WTC11 (cell line): ENCODE measurements around the gene PRKAR1B. TPM values are rescaled to one million over a fixed set of nuclear protein-coding genes. Genes with fewer than 3 reads are reported as not detected.

Experiments used
- ATAC-seq: fragments of 200-7000 bp; cut with Tn5 transposase; 2 replicates; pipeline ENCODE4 v1.10.0; 2021; ENCODE audit warnings: mild to moderate bottlenecking, moderate library complexity
- CTCF ChIA-PET: fragments of 300-600 bp; sonication (Branson Sonifier 250); formaldehyde crosslinking; loops from one replicate; lab custom pipeline; 2021; ENCODE audit warnings: antibody characterized with exemption; lab: Charles Lee
- POLR2A ChIA-PET: fragments of 350-600 bp; sonication (Branson Sonifier 250); formaldehyde crosslinking; loops from one replicate; lab custom pipeline; 2021; ENCODE audit warnings: antibody characterized with exemption; lab: Charles Lee
- DNase-seq: peaks from one replicate; pipeline ENCODE4 v3.0.0; 2021; ENCODE audit warnings: low spot score
- H3K27ac Mint-ChIP-seq: 2 replicates; pipeline ENCODE4 v1.8.0; 2021; ENCODE audit warnings: mixed read lengths
- H3K27me3 Mint-ChIP-seq: 2 replicates; pipeline ENCODE4 v1.8.0; 2021; ENCODE audit warnings: low read depth, mild to moderate bottlenecking, moderate library complexity, mixed read lengths
- H3K36me3 Mint-ChIP-seq: 2 replicates; pipeline ENCODE4 v1.8.0; 2021; ENCODE audit warnings: mixed read lengths
- H3K4me1 Mint-ChIP-seq: 2 replicates; pipeline ENCODE4 v1.8.0; 2022; ENCODE audit warnings: mixed read lengths
- H3K4me3 Mint-ChIP-seq: 2 replicates; pipeline ENCODE4 v1.8.0; 2021; ENCODE audit warnings: mild to moderate bottlenecking, moderate library complexity, mixed read lengths
- H3K9me3 Mint-ChIP-seq: 2 replicates; pipeline ENCODE4 v1.8.0; 2021; ENCODE audit warnings: mixed read lengths
- AR ChIP-seq: fragments of 250-450 bp; sonication (Bioruptor Pico); IDR thresholded peaks from 2 replicates; pipeline ENCODE4 v1.9.0; 2021; ENCODE audit warnings: mild to moderate bottlenecking
- CBFB ChIP-seq: sonication (generic); formaldehyde crosslinking; IDR thresholded peaks from 2 replicates; pipeline ENCODE4 v1.8.1; 2022; ENCODE audit warnings: mild to moderate bottlenecking, low read depth, missing genetic modification reagents
- CREM ChIP-seq: sonication (generic); formaldehyde crosslinking; IDR thresholded peaks from 2 replicates; pipeline ENCODE4 v1.8.1; 2022; ENCODE audit warnings: mild to moderate bottlenecking, missing genetic modification reagents, moderate library complexity
- E2F5 ChIP-seq: sonication (generic); formaldehyde crosslinking; IDR thresholded peaks from 2 replicates; pipeline ENCODE4 v1.8.1; 2022; ENCODE audit warnings: mild to moderate bottlenecking, moderate library complexity, missing genetic modification reagents
- ELF4 ChIP-seq: sonication (generic); formaldehyde crosslinking; IDR thresholded peaks from 2 replicates; pipeline ENCODE4 v1.8.1; 2022; ENCODE audit warnings: low read depth, mild to moderate bottlenecking, moderate library complexity, missing genetic modification reagents
- ERG ChIP-seq: fragments of 250-450 bp; sonication (Bioruptor Pico); IDR thresholded peaks from 2 replicates; pipeline ENCODE4 v1.8.0; 2021; ENCODE audit warnings: mild to moderate bottlenecking
- ESRRA ChIP-seq: sonication (generic); formaldehyde crosslinking; IDR thresholded peaks from 2 replicates; pipeline ENCODE4 v1.8.1; 2022; ENCODE audit warnings: mild to moderate bottlenecking, missing genetic modification reagents, borderline replicate concordance
- FOXK1 ChIP-seq: sonication (generic); formaldehyde crosslinking; IDR thresholded peaks from 2 replicates; pipeline ENCODE4 v1.8.0; 2022; ENCODE audit warnings: mild to moderate bottlenecking, moderate library complexity, missing genetic modification reagents
- FOXP1 ChIP-seq: sonication (generic); formaldehyde crosslinking; IDR thresholded peaks from 2 replicates; pipeline ENCODE4 v1.8.0; 2022; ENCODE audit warnings: missing genetic modification reagents, mild to moderate bottlenecking, moderate library complexity, borderline replicate concordance
- GABPB1 ChIP-seq: sonication (generic); formaldehyde crosslinking; IDR thresholded peaks from 2 replicates; pipeline ENCODE4 v1.8.1; 2023; ENCODE audit warnings: mild to moderate bottlenecking, missing genetic modification reagents
- HMGXB4 ChIP-seq: sonication (generic); formaldehyde crosslinking; IDR thresholded peaks from 2 replicates; pipeline ENCODE4 v1.8.1; 2023; ENCODE audit warnings: mild to moderate bottlenecking, moderate library complexity, missing genetic modification reagents
- IRF2 ChIP-seq: sonication (generic); formaldehyde crosslinking; IDR thresholded peaks from 2 replicates; pipeline ENCODE4 v1.8.0; 2022; ENCODE audit warnings: low read depth, missing genetic modification reagents, borderline replicate concordance
- JUN ChIP-seq: sonication (generic); formaldehyde crosslinking; IDR thresholded peaks from 2 replicates; pipeline ENCODE4 v1.8.0; 2023; ENCODE audit warnings: mild to moderate bottlenecking, missing genetic modification reagents
- MLX ChIP-seq: sonication (generic); formaldehyde crosslinking; IDR thresholded peaks from 2 replicates; pipeline ENCODE4 v1.8.1; 2023; ENCODE audit warnings: mild to moderate bottlenecking, missing genetic modification reagents, moderate library complexity
- NFATC4 ChIP-seq: fragments of 250-450 bp; sonication (Bioruptor Pico); IDR thresholded peaks from 2 replicates; pipeline ENCODE4 v1.9.0; 2021; ENCODE audit warnings: mild to moderate bottlenecking
- SMAD4 ChIP-seq: sonication (generic); formaldehyde crosslinking; IDR thresholded peaks from 2 replicates; pipeline ENCODE4 v1.8.0; 2022; ENCODE audit warnings: mild to moderate bottlenecking, missing genetic modification reagents
- TCF7 ChIP-seq: sonication (generic); formaldehyde crosslinking; IDR thresholded peaks from 2 replicates; pipeline ENCODE4 v1.8.0; 2022; ENCODE audit warnings: mild to moderate bottlenecking, low read depth, missing genetic modification reagents, moderate library complexity
- TEAD1 ChIP-seq: sonication (generic); formaldehyde crosslinking; IDR thresholded peaks from 2 replicates; pipeline ENCODE4 v1.8.0; 2022; ENCODE audit warnings: mild to moderate bottlenecking, missing genetic modification reagents
- USF2 ChIP-seq: sonication (generic); formaldehyde crosslinking; IDR thresholded peaks from 2 replicates; pipeline ENCODE4 v1.8.1; 2023; ENCODE audit warnings: mild to moderate bottlenecking, missing genetic modification reagents, moderate library complexity
- ZBTB21 ChIP-seq: sonication (generic); formaldehyde crosslinking; IDR thresholded peaks from 2 replicates; pipeline ENCODE4 v1.8.1; 2023; ENCODE audit warnings: mild to moderate bottlenecking, missing genetic modification reagents, borderline replicate concordance
- ZNF138 ChIP-seq: sonication (generic); formaldehyde crosslinking; conservative IDR thresholded peaks from 2 replicates; pipeline ENCODE4 v1.8.1; 2022; ENCODE audit warnings: mild to moderate bottlenecking, moderate library complexity, missing genetic modification reagents
- ZNF232 ChIP-seq: sonication (generic); formaldehyde crosslinking; IDR thresholded peaks from 2 replicates; pipeline ENCODE4 v1.8.0; 2022; ENCODE audit warnings: mild to moderate bottlenecking, missing genetic modification reagents
- ZNF317 ChIP-seq: sonication (generic); formaldehyde crosslinking; IDR thresholded peaks from 2 replicates; pipeline ENCODE4 v1.8.1; 2023; ENCODE audit warnings: low read depth, mild to moderate bottlenecking, moderate library complexity, missing genetic modification reagents, borderline replicate concordance
- ZNF396 ChIP-seq: fragments of 250-450 bp; sonication (Bioruptor Pico); IDR thresholded peaks from 2 replicates; pipeline ENCODE4 v1.8.0; 2021; ENCODE audit warnings: mild to moderate bottlenecking, moderate library complexity, borderline replicate concordance
- ZNF416 ChIP-seq: fragments of 250-450 bp; sonication (Bioruptor Pico); IDR thresholded peaks from 2 replicates; pipeline ENCODE4 v1.9.0; 2021; ENCODE audit warnings: mild to moderate bottlenecking, inconsistent platforms
- ZNF423 ChIP-seq: fragments of 250-450 bp; sonication (Bioruptor Pico); IDR thresholded peaks from 2 replicates; pipeline ENCODE4 v2.1.2; 2022; ENCODE audit warnings: mild to moderate bottlenecking, moderate library complexity
- ZNF671 ChIP-seq: fragments of 250-450 bp; sonication (Bioruptor Pico); IDR thresholded peaks from 2 replicates; pipeline ENCODE4 v1.8.0; 2021; ENCODE audit warnings: mild to moderate bottlenecking
- total RNA-seq: library from RNA; stranded (reverse); gene quantifications from 3 replicates; pipeline ENCODE4 v1.2.3, GENCODE V29; 2021

Gene PRKAR1B
- total RNA-seq, 1 experiment from 2014 or later = 43.6 TPM

- ChIA-PET POLR2A (no interaction called here), CTCF (no interaction called here)
- DNase-seq (no peak), ATAC-seq (no peak)
- Mint-ChIP-seq H3K27ac (no peak overlapping the region), H3K9me3 (0 out of 2 replicates have a peak, but pooled peaks cover 3% of the 10 kb centered on the region), H3K36me3 (no peaks in the 10 kb centered on the region), H3K27me3 (no peaks in the 10 kb centered on the region), H3K4me1 (no peaks in the 10 kb centered on the region), H3K4me3 (no peak overlapping the region)
- TF ChIP-seq FOXK1 (CRISPR knock-in tag) (no peak), E2F5 (CRISPR knock-in tag) (no peak), AR (CRISPR knock-in tag) (no peak), CBFB (no peak), GABPB1 (CRISPR knock-in tag) (no peak), SMAD4 (CRISPR knock-in tag) (no peak), MLX (no peak), ZNF671 (no peak), ZNF138 (CRISPR knock-in tag) (no peak), ZNF232 (CRISPR knock-in tag) (no peak), ZNF317 (no peak), ERG (CRISPR knock-in tag) (no peak), FOXP1 (no peak), ZBTB21 (no peak), TEAD1 (CRISPR knock-in tag) (no peak)
These were observed 176.0 kb downstream of the PRKAR1B start for GRCh38 chr7:550881-551614.

- ChIA-PET CTCF (no interaction called here), POLR2A (no interaction called here)
- peaks cover 9% of the 10 kb centered on the region for H3K9me3 Mint-ChIP-seq
- H3K36me3 Mint-ChIP-seq = peaks cover 4% of the 10 kb centered on the region
- ATAC-seq (no peak), DNase-seq (no peak)
- H3K27me3 Mint-ChIP-seq = no peaks in the 10 kb centered on the region
- H3K27ac Mint-ChIP-seq = no peak overlapping the region
- no peaks in the 10 kb centered on the region for H3K4me1 Mint-ChIP-seq
- no peak overlapping the region for H3K4me3 Mint-ChIP-seq
- TF ChIP-seq ZNF423 (CRISPR knock-in tag) (no peak), USF2 (no peak), TCF7 (CRISPR knock-in tag) (no peak), ZNF396 (CRISPR knock-in tag) (no peak), JUN (CRISPR knock-in tag) (no peak), CREM (no peak), ZNF416 (CRISPR knock-in tag) (no peak), IRF2 (CRISPR knock-in tag) (no peak), NFATC4 (CRISPR knock-in tag) (no peak), HMGXB4 (no peak), ESRRA (CRISPR knock-in tag) (no peak), E2F5 (CRISPR knock-in tag) (no peak), ELF4 (CRISPR knock-in tag) (no peak), ZNF138 (CRISPR knock-in tag) (no peak), GABPB1 (CRISPR knock-in tag) (no peak)
These were observed 177.0 kb downstream of the PRKAR1B start for GRCh38 chr7:549891-550625.
